ENCODE data around the gene ATG4B. TPM values are rescaled to one million over a fixed set of nuclear protein-coding genes. Genes with fewer than 3 reads are reported as not detected.
A peak's percentile ranks its signal among the peaks of the same experiment; 100 is the strongest.
"Not testable (repeated sequence)": the region's sequence is repeated elsewhere in the genome, so short reads cannot be mapped to it uniquely, and the experiment has no call there.

ATG4B gene
- total RNA-seq, 1 experiment from 2014 or later = 70.9 TPM

DNA sequence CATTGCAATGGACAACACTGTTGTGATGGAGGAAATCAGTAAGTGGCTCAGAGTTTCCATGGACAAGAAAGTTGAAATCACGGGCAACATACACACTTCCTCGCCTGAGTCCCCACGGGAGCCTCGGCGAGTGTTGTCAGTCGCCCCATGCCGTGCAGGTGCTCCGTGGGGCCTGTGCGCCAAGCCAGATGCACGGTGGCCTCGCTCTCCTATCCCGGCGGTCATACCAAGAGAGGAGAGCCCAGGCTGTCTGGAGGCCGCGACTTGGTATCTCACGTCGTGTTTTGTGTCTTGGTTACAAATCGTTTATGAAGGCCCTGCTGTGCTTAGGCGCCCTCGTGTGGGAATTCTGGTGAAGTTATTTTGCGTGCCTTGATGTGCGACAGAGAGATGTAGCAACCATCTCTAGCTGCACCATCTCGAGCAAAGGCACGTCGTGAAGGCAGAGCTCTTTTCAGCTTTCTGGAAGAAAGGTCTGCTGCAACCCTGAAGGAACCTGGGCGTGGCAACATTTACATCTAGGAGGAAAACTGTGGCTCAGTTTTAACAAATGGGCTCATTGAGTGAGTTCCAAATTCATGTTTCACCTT is 21.8 kb downstream of the ATG4B start:
- no peaks in the 10 kb centered on the region for H3K9me3 Mint-ChIP-seq (ENCODE audit: unreplicated experiment)
- peak; percentile 40 for DNase-seq (ENCODE audit: unreplicated experiment)
- POLR2A ChIA-PET = no interaction called here
- peaks cover 65% of the 10 kb centered on the region for H3K36me3 Mint-ChIP-seq (ENCODE audit: insufficient read depth, unreplicated experiment)
- no peak overlapping the region for H3K4me3 Mint-ChIP-seq (ENCODE audit: unreplicated experiment)
- H3K27me3 Mint-ChIP-seq (ENCODE audit: insufficient read depth, unreplicated experiment) = no peaks in the 10 kb centered on the region
- H3K27ac Mint-ChIP-seq (ENCODE audit: low read depth, unreplicated experiment) = no peak overlapping the region
- peak; percentile 28 for TF ChIP-seq CTCF (IDR thresholded peaks at IDR 0.05; ENCODE audit: unreplicated experiment)
- intact Hi-C loops (cut with micrococcal nuclease) = no loop called here
- CTCF ChIA-PET = interaction anchor here (0.5 to 1.6 kb wide), 14 partner anchors 8 to 582 kb away, joined by 3 to 5 read pairs (median 3); no protein-coding TSS in a partner anchor
- BruUV-seq (replicated peaks) = no TSS peak
- no peaks in the 10 kb centered on the region for H3K4me1 Mint-ChIP-seq (ENCODE audit: insufficient read depth, unreplicated experiment)

- Mint-ChIP-seq H3K4me1 (ENCODE audit: insufficient read depth, unreplicated experiment) (peaks cover 6% of the 10 kb centered on the region), H3K4me3 (ENCODE audit: unreplicated experiment) (no peak overlapping the region), H3K36me3 (ENCODE audit: insufficient read depth, unreplicated experiment) (peaks cover 53% of the 10 kb centered on the region), H3K27me3 (ENCODE audit: insufficient read depth, unreplicated experiment) (no peaks in the 10 kb centered on the region), H3K27ac (ENCODE audit: low read depth, unreplicated experiment) (no peak overlapping the region), H3K9me3 (ENCODE audit: unreplicated experiment) (no peaks in the 10 kb centered on the region)
- intact Hi-C loops (cut with micrococcal nuclease) = no loop called here
- CTCF ChIA-PET = no interaction called here
- no TSS peak for BruUV-seq (replicated peaks)
- DNase-seq (ENCODE audit: unreplicated experiment) = no peak
- POLR2A ChIA-PET = no interaction called here
- no peak for TF ChIP-seq CTCF (IDR thresholded peaks at IDR 0.05; ENCODE audit: unreplicated experiment)
Observed at GRCh38 chr2:241660593-241661213, 23.2 kb downstream of the ATG4B start.

- DNase-seq (ENCODE audit: unreplicated experiment); H3K27me3 Mint-ChIP-seq (ENCODE audit: insufficient read depth, unreplicated experiment); H3K9me3 Mint-ChIP-seq (ENCODE audit: unreplicated experiment); intact Hi-C loops (cut with micrococcal nuclease); BruUV-seq (replicated peaks); POLR2A ChIA-PET; H3K4me3 Mint-ChIP-seq (ENCODE audit: unreplicated experiment); H3K27ac Mint-ChIP-seq (ENCODE audit: low read depth, unreplicated experiment); H3K4me1 Mint-ChIP-seq (ENCODE audit: insufficient read depth, unreplicated experiment): not testable (repeated sequence)
- CTCF ChIA-PET = interaction anchor here (0.7 kb wide), 1 partner anchor 551 kb away, joined by 6 read pairs; no protein-coding TSS in a partner anchor
- H3K36me3 Mint-ChIP-seq (ENCODE audit: insufficient read depth, unreplicated experiment) = peaks cover 46% of the 10 kb centered on the region
Observed at GRCh38 chr2:241662731-241663130, 25.2 kb downstream of the ATG4B start.

GRCh38 chr2:241665731-241666440 is 28.4 kb downstream of the ATG4B start:
- CTCF ChIA-PET = no interaction called here
- TF ChIP-seq CTCF (IDR thresholded peaks at IDR 0.05; ENCODE audit: unreplicated experiment) = no peak
- POLR2A ChIA-PET = interaction anchor here (1.6 kb wide), 1 partner anchor 20 kb away, joined by 3 read pairs; the partner anchor contains the start of gene DTYMK
- no peak for DNase-seq (ENCODE audit: unreplicated experiment)
- BruUV-seq (replicated peaks) = TSS peak; percentile 32
- Mint-ChIP-seq H3K36me3 (ENCODE audit: insufficient read depth, unreplicated experiment) (peaks cover 38% of the 10 kb centered on the region), H3K27ac (ENCODE audit: low read depth, unreplicated experiment) (peak overlapping the region; percentile 78), H3K27me3 (ENCODE audit: insufficient read depth, unreplicated experiment) (no peaks in the 10 kb centered on the region), H3K4me1 (ENCODE audit: insufficient read depth, unreplicated experiment) (peaks cover 6% of the 10 kb centered on the region), H3K9me3 (ENCODE audit: unreplicated experiment) (no peaks in the 10 kb centered on the region), H3K4me3 (ENCODE audit: unreplicated experiment) (no peak overlapping the region)
- intact Hi-C loops (cut with micrococcal nuclease) = no loop called here

Data from MCF 10A (cell line).